Astrocyte of the spinal cord (primary cell): Measurements from ENCODE around the gene CTDSP2.

Experiments used
- DNase-seq: peaks from one replicate; pipeline ENCODE4 v3.0.0; 2011; ENCODE audit warnings: low read depth, low spot score
- H3K4me3 ChIP-seq: 2 replicates; pipeline ENCODE4 v1.5.1; 2011; ENCODE audit warnings: low read depth, mild to moderate bottlenecking, low read length, moderate library complexity
- in situ Hi-C: cut with HindIII; loops from 2 replicates; pipeline ENCODE4 v1.10.0; 2017; ENCODE audit warnings: low sequenced_read_pairs
- TF ChIP-seq, protein P1 (sequence below): IDR thresholded peaks from 2 replicates; pipeline ENCODE4 v1.5.1; 2012; ENCODE audit warnings: low read depth, mild to moderate bottlenecking, low read length, inconsistent platforms

Gene CTDSP2

DNA sequence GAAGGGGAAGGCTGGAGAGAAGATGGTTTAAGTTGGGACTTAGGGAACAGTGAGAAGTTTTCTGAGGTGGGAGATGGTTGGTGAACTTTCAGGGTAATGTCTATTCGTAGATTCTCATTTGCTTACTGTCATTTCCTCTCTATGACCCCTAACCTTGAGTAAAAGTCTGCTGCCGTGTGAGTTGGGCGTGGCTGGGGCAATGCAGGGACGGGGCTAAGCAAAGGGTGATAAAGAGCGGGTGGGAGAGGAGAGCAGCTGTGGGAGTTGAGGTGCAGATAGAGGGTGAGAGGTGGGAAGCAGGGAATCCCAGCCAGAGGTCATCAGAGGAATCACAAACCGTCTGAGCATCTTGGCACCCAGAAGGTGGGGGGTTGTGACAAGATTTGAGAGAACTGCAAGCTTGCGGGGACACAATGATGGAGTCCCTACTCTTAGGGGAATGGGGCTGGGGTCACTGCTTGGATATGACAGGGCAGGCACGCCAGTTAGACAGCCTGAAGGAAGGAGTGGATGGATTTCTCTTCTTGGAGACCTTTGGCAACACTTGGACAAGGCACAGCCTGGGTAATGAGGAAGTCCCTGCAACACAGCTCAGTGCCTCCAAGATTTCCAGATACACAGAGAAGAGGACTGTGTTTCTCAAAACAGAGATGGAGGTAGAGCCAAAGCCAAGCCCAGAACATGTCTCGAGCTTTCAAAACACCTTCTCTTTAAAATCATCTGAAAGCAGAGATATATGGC lies 45.9 kb upstream of the CTDSP2 start:
- TF ChIP-seq, protein P1, sequence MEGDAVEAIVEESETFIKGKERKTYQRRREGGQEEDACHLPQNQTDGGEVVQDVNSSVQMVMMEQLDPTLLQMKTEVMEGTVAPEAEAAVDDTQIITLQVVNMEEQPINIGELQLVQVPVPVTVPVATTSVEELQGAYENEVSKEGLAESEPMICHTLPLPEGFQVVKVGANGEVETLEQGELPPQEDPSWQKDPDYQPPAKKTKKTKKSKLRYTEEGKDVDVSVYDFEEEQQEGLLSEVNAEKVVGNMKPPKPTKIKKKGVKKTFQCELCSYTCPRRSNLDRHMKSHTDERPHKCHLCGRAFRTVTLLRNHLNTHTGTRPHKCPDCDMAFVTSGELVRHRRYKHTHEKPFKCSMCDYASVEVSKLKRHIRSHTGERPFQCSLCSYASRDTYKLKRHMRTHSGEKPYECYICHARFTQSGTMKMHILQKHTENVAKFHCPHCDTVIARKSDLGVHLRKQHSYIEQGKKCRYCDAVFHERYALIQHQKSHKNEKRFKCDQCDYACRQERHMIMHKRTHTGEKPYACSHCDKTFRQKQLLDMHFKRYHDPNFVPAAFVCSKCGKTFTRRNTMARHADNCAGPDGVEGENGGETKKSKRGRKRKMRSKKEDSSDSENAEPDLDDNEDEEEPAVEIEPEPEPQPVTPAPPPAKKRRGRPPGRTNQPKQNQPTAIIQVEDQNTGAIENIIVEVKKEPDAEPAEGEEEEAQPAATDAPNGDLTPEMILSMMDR, result no peak
- in situ Hi-C loops, result no loop called here
- H3K4me3 ChIP-seq, result no peak overlapping the region
- DNase-seq, result no peak

DNA sequence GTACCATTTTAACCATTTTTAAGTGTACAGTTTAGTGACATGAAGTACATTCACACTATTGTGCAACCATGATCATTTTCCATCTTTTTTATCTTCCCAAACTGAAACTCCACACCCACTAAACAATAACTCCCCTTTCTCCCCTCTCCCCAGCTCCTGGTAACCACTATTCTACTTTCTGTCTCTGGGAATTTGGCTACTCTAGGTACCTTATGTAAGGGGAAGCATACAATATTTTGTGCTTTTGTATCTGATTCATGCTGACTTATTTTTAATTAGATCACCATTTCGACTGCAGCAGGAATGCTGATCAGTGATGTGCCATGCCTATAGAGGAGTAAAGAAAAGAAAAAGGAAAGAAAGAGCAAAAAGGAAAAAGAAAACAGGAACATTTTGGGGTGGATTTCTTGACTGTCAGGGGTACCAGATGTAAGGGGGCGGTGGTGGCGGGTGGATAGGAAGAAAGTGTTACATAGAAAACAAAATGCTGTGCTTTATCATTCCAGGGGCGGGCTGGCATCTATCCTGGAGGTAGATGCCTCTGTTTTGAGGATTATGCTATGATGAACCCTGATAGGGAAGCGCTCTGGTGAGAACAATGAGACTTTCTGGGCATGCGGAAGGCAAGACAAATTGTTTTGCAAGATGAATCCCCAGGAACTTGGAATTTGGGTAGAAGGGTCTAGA lies 45.2 kb upstream of the CTDSP2 start:
- TF ChIP-seq, protein P1, result no peak
- H3K4me3 ChIP-seq, result no peak overlapping the region
- no peak for DNase-seq
- in situ Hi-C loops, result no loop called here

DNA sequence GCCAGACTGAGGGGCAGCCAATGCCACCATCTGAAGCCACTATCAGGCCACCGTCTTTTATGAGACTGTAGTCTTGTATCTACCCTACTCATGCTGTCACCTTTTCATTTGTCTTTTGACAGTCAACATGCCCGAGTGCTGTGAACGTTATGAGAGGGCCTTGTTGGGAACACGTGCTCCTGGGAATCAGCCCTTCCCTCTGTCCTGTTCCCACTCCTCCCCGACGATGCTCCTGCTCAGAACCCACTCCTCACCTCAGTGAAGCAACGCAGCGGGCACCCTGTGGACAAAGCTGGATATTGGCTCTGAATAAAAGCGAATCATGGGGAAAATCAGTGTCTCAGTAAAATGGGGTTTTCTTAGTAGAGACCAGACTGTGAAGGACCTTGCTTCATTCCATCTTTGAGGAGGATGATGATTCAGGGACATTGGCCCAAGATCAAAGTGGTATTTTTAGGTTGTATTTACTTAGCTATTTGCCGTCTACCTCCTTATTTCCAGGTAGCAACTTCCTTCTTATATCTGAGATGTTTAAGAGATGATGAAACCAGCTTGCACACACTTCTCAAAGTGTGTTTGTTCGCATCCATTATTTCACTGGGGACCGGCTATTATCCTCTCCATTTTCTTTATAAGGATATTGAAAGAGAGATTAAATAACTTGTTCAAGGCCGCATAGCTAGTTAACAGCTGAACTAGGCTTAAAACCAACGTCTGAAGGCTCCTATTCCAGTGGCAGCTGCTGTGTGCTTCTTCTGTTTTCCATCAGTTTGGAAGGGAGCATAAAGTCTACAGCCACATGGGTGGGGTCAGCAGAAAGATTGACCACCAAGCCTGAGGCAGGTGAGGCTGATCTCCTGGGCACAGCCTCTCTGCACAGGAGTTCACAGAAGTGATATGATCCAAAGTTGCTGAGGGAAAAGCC lies 43.9 kb upstream of the CTDSP2 start:
- in situ Hi-C loops, result no loop called here

DNA sequence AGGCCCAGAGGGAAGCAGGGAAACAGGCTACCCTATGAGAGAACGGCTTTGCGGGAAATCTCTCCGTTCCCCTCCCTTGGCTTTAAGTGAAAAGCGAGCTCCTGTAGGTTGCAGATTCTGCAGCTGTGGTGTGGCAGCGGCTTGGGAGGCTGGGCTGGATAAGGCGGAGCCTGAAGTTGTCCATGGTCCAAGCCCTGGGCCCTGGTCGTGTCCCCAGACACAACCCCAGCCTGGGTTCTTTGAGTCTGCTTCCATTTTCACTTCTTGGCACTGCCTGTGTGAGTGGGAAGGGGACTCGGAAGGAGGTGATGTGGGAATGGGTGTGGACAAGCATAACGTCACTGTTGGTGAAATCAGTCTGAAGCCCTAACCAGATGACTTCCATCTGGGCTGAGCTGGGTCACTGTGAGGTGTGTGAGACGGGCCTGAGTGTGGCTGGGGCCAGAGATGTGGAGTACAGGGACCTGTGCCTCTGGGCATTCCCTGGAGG lies 43.0 kb upstream of the CTDSP2 start:
- TF ChIP-seq, protein P1, result no peak
- peak; percentile 65 for DNase-seq
- in situ Hi-C loops, result no loop called here
- no peak overlapping the region for H3K4me3 ChIP-seq

More for the DNA sequence above, 43.9 kb upstream of the CTDSP2 start:
- DNase-seq, result peak; percentile 34
- no peak overlapping the region for H3K4me3 ChIP-seq
- TF ChIP-seq, protein P1, result no peak

DNA sequence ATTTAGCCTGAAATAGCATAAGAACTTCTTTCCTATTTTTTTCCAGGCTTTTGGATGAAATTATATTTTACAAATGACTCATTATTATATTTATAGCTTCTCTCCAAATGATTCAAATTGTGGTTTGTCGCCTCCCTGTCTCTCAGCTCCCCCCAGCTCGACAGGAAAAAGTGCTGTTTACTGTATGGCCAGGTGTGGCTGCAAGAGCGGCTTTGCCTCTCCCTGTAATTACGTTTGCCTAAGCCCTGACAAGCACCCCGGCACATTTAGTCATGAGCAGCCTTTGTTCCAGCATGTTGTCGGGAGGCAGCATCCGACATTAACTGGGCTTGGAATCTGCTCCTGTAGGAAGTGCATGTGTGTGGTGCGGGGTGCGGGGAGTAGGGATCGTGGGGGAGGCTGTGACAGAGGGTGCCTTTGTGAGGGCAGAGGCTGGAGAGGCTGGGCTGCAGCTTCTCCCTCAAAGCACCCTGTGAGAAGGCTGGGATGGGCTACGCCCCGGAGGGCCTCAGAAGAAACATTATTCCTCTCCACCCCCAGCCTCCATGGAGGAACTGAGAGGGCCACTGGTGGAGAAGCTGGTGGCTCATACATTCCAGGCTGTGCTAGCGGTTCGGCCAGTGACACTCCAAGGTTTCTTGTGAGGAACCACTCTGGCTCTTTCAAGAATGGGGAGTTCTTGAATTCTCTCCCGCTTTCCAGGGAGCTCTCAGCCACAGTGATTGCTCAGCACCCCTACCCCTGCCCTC lies 42.1 kb upstream of the CTDSP2 start:
- H3K4me3 ChIP-seq, result no peak overlapping the region
- in situ Hi-C loops, result no loop called here
- peak; percentile 65 for DNase-seq
- TF ChIP-seq, protein P1, result no peak
